ENCODE data around the gene TSC22D2. TPM values are rescaled to one million over a fixed set of nuclear protein-coding genes. Genes with fewer than 3 reads are reported as not detected.

The TSC22D2 gene
- total RNA-seq, 1 experiment from 2014 or later, result 49.7 TPM

- BruUV-seq (replicated peaks), result no TSS peak
- no peak for TF ChIP-seq CTCF (IDR thresholded peaks at IDR 0.05; ENCODE audit: unreplicated experiment)
- intact Hi-C loops (cut with micrococcal nuclease; ENCODE audit: unreplicated experiment), result no loop called here
- no peak overlapping the region for H3K4me3 Mint-ChIP-seq (ENCODE audit: low read depth, unreplicated experiment)
- no peak overlapping the region for H3K27ac Mint-ChIP-seq (ENCODE audit: unreplicated experiment)
- no peaks in the 10 kb centered on the region for H3K9me3 Mint-ChIP-seq (ENCODE audit: low read depth, unreplicated experiment)
- CTCF ChIA-PET, result no interaction called here
- H3K36me3 Mint-ChIP-seq (ENCODE audit: insufficient read depth, unreplicated experiment), result no peaks in the 10 kb centered on the region
- no peaks in the 10 kb centered on the region for H3K27me3 Mint-ChIP-seq (ENCODE audit: unreplicated experiment)
- H3K4me1 Mint-ChIP-seq (ENCODE audit: low read depth, unreplicated experiment), result no peaks in the 10 kb centered on the region
- DNase-seq, result no peak
These were observed 103.2 kb downstream of the TSC22D2 start for GRCh38 chr3:150511122-150511821.

GRCh38 chr3:150515210-150515609 lies 107.1 kb downstream of the TSC22D2 start:
- no peak for DNase-seq
- Mint-ChIP-seq H3K36me3 (ENCODE audit: insufficient read depth, unreplicated experiment) (no peaks in the 10 kb centered on the region), H3K27me3 (ENCODE audit: unreplicated experiment) (no peaks in the 10 kb centered on the region), H3K27ac (ENCODE audit: unreplicated experiment) (peak overlapping the region; percentile 3), H3K9me3 (ENCODE audit: low read depth, unreplicated experiment) (no peaks in the 10 kb centered on the region), H3K4me3 (ENCODE audit: low read depth, unreplicated experiment) (no peak overlapping the region), H3K4me1 (ENCODE audit: low read depth, unreplicated experiment) (no peaks in the 10 kb centered on the region)
- intact Hi-C loops (cut with micrococcal nuclease; ENCODE audit: unreplicated experiment), result no loop called here
- TF ChIP-seq CTCF (IDR thresholded peaks at IDR 0.05; ENCODE audit: unreplicated experiment), result no peak
- BruUV-seq (replicated peaks), result no TSS peak
- CTCF ChIA-PET, result interaction anchor here (0.7 kb wide), 1 partner anchor 12 kb away, joined by 4 read pairs; no protein-coding TSS in a partner anchor

Other genes starting within 250 kb of the TSC22D2 start
- 147 and 152 TPM in 2 replicates for gene SERP1, start 138.2 kb downstream of the TSC22D2 start, total RNA-seq (2022)
- 142 and 167 TPM in 2 replicates for gene EIF2A, start 138.5 kb downstream of the TSC22D2 start, total RNA-seq (2022)
- 200 and 210 TPM in 2 replicates for gene SELENOT, start 195.0 kb downstream of the TSC22D2 start, total RNA-seq (2022)

Measured in Calu3 (cell line).